Activated CD4-positive, alpha-beta T cell treated with anti-CD3 and anti-CD28 coated beads, Interleukin-2, amount 50 U/mL, for 4 hours (primary cell): Measurements from ENCODE around the gene STK4.

Experiments
- DNase-seq, 2 experiments: peaks; one replicate each; pipeline ENCODE4 v3.0.0-alpha.2; 2020

STK4 gene

DNA sequence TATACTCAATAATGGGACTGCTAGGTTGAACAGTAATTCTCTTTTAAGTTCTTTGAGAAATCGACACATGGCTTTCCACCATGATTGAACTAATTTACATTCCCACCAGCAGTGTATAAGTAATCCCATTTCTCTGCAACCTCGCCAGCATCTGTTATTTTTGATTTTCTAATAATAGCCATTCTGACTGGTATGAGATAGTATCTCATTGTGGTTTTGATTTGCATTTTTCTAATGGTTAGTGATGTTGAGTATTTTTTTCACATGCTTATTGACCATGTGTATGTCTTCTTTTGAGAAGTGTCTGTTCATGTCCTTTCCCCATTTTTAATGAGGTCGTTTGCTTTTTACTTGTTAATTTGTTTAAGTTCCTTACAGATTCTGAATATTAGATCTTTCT lies 66.5 kb downstream of the STK4 start:
- DNase-seq, result no peak

DNA sequence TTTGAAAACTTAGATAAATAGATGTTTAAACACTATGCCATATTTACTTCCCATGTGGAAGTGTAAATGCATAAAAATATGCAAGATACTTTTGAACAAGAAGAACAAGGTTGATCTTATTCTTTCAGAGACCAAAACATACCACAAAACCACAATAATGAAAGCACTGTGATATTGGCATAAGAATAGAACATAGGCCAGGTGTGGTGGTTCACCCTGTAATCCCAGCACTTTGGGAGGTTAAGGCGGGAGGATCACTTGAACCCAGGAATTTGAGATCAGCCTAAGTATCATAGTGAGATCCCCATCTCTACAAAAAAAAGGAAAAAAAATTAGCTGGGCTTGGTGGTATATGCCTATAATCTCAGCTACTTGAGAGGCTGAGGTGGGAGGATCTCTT lies 68.1 kb downstream of the STK4 start:
- no peak for DNase-seq

DNA sequence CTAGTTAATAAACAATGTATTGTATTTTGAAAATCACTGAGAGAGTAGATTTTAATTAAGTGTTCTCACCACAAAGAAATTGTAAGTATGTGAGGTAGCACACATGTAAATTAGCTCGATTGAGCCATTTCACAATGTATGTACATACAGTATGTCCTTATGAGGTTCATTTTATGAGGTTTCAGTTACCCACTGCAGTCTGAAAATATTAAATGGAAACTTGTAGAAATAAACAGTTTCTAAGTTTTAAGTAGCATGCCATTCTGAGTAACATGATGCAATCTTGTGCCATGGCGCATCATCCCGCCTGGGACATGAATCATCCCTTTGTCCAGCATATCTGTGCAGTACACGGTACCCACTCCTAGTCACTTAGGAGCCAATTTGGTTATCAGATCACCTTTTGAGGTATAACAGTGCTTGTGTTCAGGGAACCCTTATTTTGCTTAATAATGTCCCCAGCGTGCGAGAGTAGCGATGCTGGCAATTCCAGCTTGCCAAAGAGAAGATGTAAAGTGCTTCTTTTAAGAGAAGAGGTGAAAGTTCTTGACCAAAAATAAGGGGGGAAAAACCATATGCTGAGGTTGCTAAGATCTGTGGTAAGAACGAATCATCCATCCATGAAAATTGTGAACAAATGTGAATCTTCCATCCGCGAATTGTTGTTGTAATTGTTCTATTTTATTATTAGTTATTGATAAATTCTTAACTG lies 69.9 kb downstream of the STK4 start:
- DNase-seq, result peak; percentile 51 to 60

DNA sequence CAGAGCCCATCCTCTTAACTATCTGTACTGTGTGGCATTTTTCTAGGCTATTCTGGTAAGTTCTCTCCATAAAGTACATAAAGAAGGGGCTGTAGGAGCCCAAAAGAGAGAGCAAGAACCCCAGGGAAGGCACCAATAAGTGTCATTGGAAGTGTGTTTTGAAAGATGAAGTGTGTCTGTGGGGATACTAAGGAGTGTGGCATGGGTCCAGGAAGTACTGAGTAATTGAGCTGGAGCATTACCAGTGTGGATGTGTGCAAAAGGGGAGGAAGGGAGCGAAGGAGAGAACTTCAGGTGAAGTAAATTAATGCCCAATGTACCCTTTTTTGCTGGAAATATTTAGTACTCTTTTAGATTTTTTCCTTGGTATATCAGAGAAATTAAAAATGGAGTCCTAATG lies 70.7 kb downstream of the STK4 start:
- no peak for DNase-seq

DNA sequence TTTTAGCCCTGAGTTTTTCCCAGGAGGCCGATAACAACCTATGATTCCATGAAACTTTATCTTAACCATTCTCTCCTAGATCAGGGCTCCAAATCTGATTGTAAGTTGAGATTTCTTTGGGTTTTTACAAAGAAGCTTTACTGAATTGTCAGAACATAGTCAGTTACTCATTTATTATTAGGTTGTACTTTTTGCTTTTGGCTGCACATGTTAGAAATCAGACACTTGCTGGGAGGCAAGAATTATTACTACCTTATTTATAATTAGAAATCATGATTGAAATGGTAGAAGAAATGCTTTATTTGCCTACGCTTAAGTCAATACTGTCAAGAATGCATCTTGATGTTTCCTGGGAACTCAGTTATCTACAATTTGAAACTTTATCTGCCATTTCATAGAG lies 71.3 kb downstream of the STK4 start:
- no peak for DNase-seq

DNA sequence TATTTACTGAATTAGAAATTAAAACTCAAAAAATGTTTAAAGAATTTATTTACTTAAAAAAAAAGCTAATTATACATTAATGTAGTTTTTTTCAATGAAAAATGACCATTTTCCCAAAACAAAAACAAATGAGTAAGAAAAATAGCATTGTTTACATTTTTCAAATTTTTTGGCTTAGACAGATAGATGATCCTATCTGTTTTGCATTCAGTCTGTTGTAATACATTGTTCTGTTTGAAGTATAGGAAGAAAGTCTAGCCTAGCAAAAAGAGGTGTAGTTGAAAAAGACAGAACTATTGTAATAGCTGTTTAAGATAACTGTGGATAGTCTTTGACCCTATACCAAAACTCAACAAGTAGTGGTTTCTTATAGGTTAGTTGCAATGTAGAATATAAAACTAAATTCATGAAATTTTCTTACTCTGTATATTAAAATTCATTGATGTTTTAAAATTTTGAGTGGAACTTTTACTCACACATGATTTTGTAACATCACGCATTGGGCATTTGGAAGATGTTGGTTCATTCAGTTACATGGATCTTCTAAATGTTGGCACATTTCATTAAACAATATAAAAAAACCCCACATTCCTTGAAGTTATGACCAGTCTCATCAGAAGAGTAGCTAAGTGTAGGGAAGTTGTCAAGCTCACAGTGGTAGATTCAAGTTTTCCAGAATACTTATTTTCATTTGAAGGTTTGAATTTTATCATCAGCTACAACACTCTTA lies 72.6 kb downstream of the STK4 start:
- no peak for DNase-seq

DNA sequence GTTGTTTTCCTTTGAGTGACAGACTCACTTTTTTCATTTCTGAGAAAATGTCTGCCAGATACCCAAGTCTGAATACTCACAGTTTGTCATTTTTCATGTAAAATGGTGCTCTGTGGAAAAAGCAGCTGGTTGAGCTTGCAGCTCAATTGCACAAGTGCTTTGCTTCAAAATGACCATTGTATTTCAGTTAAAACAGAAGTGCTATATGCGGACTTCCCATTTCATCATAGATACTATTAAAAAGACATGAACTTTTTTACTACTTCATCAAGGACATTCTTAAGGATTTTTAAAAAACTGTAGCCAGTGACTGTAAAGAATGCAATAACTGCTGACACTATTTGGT lies 73.1 kb downstream of the STK4 start:
- DNase-seq, result no peak

DNA sequence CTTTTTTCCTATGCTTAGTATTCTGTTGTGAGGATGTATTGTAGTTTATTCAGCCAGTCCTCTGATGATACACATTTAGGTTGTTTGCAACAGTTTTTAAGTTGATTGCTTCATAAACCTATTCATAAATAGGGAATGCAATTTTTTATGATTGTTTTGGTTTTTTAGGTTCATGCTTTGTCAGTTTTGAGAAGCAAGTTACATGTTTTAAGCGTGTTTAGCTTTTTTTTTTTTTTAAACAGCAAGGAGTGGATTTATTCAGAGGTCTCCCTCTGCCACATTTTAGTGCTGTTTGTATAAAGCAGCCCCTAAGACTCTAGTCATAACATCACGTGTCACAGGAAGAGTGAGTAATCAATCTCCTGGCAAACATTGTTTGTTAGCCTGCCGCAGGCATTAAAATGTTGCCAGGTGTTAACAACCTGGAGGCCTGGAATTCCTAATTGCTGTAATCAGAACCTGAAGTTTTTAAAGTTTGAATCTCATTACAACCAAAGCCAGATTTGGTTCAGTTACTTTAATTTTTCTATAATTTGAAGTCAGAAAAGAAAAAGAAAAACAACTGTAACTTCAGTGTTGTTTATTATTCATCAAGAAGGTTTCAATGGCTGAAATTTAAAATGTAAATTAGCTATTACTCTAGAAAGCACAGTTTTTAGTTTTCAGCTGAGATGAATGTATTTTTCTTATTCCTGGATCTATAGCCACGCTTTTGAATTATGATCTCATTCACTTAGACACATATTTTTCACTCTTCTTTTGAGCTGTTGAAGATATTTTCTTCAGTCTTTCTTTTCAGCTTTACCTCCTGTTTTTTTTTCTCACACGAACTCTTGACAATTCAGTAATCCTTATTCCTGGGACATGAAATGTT lies 75.4 kb downstream of the STK4 start:
- DNase-seq, result no peak

DNA sequence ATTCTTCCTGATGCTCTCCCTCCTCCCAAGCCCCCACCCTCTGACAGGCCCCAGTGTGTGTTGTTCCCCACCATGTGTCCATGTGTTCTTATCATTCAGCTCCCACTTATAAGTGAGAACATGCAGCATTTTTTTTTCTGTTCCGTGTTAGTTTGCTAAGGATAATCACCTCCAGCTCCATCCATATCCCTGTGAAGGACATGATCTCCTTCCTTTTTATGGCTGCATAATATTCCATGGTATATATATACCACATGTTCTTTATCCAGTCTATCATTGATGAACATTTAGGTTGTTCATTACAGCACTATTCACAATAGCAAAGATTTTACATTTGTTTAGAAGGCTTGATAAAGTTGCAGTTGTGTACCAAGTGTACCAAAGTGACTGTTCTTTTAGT lies 76.7 kb downstream of the STK4 start:
- DNase-seq, result no peak

DNA sequence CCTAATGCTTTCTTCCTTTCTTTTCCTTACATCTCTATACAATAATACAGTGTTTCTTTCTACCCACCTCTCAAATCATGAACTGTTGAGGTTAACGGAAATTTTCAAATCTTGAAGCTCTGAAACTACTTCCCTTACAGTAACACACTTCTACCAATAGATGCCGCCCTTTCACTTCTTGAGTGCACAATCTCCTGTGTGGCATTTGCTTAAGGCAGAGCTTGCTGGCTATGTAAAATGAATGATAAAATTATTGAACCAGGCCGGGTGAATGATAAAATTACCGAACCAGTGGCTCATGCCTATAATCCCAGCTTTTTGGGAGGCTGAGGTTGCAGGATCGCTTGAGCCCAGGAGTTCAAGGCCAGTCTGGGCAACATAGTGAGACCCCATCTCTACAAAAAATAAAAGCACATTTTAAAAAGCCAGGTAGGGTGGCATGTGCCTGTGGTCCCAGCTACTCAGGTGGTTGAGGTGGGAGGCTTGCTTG lies 77.8 kb downstream of the STK4 start:
- DNase-seq, result peak in 1 of 2 experiments; percentile 19

DNA sequence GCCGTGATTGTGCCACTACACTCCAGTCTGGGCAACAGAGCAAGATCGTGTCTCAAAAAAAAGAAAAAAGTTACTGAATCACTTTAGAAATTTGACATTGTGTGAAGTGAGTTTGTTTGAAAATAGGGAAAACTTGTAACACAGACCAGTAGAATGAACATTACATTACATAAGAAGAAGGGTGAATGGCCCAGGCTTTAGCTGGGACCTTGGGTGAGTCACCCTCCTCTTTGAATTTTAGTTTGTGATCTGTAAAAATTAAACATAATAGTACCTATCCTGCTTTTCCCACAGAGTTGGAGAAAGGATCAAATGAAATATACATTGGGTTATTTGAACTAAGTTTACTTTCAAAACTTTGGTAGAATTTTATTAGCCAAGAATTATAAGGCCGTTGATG lies 78.3 kb downstream of the STK4 start:
- no peak for DNase-seq

DNA sequence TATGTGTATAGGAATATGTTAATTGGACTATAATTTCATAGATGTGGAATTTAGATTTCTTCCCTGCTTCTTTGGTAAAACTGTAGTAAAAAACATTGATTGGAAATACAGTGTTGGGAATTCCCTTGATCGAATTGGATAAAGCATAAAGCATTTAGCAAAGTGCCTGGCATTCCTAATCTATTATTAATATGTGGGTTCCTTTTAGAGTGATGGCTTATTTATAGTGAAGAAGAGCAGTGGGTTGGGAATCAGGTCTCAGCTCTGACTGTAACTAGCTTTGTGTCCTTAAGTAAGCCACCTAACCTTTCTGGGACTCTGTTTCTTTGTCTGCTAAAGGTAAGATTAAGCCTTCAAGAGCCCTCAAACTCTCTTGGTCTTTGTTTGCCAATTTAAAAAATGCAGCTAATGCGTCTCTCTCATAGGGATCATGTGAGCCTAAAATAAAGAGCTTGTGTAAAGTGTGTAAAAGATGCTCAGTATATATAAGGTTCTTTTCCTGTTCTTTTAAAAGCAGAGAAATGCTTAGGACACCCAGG lies 81.3 kb downstream of the STK4 start:
- DNase-seq, result no peak

DNA sequence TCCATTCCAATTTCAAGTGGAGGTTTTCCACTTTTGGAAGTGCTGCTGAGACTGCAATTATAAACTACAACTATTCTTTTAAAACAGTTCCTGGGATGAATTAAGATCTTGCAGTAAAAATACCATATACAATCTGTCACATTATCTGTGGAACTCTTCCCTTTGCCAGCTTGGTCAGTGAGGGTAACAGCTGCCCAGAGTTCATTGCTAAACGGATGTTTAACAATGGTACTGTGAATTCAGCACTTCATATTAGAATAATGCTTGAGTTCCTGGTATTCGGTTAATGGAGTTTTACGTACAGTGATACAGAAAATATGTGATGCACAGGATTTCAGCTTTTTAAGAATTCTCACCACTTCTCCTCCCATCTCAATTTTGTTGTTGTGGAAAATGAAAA lies 83.1 kb downstream of the STK4 start:
- no peak for DNase-seq

DNA sequence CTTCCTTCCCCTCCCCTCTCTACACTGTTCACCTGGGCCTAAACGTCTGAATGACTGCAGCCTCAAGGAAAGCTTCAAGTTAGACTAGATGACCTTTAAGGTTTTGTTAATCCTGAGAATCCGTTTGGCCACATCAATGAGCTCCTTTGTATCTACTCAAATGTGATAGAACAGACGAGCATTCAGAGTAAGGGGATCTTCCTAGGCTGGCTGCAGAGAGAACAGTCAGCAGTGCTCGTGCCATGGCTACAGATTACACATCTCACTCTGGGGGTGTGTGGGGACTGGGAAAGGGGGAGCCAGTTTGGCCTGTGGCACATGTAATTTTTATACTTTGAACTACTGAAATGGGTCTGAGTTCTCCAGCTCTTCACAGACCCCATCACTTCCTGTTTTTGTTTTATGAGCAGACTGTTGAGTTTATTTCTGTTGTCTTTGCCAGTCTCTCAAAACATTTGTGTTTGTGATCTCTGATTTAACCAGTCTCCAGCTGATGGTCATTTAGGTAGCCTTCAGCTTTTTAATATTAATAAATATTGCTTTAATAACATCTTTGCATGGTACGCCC lies 83.7 kb downstream of the STK4 start:
- no peak for DNase-seq

DNA sequence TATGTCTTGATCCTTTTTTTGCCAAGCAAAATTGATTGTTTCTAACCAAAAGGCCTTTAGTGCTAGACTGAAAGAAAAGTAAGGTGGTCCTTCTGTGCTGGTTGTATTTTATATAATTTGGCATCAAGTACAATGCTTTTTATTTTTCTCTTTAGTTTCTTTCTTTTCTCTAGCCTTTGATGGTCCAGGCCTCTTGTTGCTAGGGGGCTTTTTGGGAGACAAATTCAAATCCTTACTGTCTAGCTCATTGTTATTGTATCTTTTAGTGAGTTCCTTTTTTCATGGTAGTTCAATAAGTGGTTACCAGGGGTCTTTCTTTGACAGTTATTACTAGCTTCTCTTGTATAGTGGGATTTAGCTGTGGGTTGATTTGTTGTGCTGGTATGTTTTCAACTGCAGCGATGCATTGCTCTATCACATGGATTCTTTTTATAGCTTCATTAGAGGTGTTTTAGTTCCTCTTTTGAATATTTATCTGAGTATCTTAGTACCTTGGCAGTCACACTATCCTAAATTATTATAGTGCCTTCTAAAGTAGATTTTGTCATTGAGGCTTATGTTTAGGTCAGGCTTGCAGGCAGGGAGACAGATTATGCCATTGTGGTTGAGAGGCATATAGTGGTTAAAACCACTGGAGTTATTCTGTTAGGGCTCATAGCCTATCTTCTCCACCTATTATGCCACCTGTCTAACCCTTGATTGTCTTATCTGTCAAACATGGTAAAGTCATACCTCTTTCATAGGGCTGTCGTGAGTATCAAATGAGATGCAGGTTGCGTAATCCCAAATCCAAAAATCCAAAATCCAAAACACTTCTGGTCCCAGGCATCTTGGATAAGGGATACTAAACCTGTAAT lies 85.1 kb downstream of the STK4 start:
- no peak for DNase-seq

DNA sequence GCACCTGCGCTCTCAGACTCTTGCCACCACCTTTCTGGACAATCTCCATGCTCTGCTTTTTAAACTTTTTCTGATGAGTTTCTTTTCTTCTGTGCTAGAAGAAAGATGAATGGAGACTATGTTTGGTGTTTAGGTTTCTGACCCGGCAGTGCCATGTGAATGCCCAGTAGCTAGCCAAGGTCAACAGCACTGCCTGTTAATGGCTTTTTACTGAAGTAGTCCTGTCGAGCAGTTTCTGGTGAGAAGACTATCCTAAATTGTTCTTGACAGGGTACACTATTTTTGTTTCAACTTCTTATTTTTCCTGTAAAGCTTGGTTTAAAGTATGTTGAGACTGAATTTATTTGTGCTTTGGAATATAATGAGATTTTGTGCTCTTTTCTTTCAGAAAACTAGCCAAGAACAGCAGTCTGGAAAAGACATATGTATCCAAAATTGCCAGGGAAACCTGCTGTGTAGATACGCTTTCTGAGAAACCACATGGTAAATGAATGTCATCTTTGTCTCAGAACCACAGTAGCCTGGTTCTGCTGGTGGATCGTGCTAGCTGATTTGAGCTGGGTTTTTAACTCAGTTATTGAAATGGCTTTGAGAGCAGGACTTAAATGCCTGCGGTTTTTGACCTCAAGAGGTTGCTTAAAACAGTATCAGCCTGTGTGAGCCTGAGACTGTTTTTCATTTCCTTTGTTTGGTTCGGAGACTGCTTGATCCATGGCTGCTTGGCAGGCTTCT lies 86.6 kb downstream of the STK4 start:
- DNase-seq, result no peak

DNA sequence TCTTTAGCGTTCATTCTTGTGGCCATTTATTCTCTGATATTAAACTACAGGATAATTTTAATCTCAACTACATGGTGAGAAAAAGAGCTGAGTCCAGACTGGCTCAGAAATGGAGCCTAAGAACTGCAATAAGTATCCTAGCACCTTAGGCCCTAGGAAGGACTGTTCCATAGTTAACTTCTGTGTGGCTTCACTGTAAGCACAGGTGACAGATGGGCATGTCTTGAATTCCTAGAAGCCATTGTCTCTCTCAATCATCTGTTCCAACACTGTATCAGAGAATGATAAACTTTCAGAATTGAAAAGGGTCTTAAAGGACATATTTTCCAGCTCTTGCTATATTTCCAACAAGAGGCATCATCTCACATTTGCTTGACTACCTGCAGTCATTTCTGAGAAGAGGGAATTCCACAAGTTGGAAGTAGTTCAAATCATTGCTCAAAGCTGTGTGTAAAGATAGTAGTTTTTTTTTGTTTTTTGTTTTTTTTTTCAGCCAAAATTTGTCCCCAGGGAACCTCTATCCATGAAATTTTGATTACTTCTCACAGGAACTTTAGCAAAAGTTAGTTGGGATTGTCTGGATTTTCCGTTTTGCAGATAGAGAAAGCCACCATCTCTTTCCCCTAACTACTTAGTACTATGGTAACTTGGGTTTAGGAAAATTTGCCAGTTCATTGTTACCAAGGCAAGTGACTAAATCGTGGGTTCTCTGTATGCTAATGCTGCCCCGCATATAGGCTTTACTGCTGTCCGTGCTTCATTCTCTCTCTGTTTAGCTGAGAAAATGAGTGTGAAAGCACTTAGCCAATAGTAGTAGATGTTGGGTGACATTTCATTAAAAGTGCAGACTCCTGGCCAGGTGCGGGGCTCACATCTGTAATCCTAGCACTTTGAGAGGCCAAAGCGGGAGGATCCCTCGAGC lies 87.4 kb downstream of the STK4 start:
- no peak for DNase-seq

DNA sequence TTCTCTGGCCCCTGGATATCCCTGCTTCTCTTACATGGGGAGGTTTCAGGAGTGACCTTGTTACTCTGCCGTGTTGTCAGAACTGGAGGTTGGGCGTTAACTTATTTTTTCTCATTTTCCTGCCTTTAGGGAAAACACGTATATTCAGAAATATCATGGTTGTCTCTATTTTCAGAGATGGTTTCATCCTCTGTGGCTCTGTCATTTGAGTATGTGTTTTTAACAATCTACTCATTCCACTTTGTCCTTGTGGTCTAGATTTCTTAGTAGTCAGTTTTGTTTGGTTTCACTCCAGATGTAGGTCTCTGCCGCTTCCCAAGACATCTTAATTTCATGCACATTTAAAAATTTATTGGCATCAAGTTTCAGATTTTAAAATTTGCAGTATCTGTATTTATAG lies 88.7 kb downstream of the STK4 start:
- no peak for DNase-seq

DNA sequence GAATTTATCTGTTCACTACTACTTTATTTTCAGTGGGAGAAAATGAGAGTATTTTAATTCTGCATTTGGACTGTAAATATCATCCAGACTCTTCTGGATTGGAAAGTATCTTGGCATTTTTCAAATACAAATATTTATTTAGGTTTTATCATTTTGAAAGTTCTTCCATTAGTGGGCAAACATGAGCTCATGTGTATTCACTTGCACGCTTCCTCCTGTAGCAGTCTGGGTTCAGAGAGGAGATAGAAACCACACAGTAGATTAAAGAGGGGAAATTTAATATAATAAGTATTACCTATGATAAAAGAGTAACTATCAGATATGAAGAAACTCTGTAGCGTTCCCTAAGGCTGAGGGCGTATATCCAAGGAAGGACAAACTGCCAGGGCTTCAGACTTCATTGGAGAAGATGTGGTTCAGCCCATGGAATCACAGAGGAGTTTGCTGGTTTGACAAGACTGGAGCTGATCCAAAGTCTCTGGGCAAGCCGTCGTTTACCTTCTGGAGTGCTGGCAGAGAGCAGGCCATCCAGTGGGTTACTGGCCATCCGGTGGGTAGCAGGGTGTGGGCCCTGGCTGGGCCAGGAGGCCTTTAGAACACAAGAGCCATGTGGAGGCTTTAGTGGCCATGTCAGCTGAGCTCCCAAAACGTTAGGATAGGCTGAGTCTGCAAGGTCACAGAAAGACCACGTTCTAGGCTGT lies 90.3 kb downstream of the STK4 start:
- DNase-seq, result no peak
